ENCODE data around the gene ANKRD31. TPM values are rescaled to one million over a fixed set of nuclear protein-coding genes. Genes with fewer than 3 reads are reported as not detected.

Gene ANKRD31
- total RNA-seq, 1 experiment from 2014 or later: 0.07 TPM

DNA sequence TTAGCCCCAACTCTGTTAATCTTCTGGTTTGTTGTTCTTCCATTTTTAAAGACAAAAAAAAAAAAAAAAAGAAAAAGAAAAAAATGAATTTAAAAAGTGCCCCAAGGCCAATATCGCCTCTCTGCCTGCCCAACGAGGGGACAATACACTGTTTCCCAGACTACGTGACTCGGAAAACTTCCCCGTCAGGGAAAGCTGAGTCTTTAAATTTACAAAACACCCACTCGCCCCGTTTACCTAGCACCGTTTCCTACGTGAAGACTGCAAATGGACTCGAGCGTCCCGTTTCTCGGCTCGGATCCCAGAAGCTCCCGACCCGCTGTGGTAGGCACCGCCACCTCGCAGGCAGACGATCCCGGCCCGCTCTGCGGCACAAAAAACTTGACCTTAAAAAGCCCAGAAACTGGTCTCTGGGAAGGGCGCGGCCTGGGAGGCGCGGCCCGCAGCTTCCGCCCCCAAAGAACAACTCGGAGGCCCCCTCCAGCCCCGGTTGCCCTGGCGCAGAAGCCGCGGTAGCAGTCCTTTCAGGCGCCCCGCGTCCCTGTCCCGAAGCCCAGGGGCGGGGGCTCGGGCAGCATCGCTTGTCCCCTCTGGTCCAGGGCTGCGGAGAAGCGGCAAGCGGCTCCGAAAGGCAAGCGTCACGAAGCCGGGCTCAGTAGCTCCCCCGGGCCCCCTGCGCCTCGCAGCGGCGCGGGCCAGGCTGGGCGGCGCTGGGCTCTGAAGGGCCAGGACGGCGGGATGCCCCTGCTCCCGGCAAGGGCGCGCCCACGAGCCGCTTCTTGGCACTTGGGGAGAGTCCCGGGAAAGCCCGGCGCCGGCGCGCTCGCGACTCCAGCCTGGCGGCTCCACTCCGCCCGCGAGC, 184.3 kb downstream of the ANKRD31 start, which contains the start of gene GCNT4:
GCNT4 (minus strand) TSS at position 367 of the 862 bp plus-strand sequence. CDS start 22,521 bp downstream, outside the sequence.
- in situ Hi-C loops (cut with HindIII; ENCODE audit: low pct_unique_long_range_greater_than_20kb, low sequenced_read_pairs): no loop called here
- DNase-seq (ENCODE audit: low read depth): peak; percentile 61

GRCh38 chr5:75051217-75051751, 185.4 kb downstream of the ANKRD31 start:
- DNase-seq (ENCODE audit: low read depth): peak; percentile 20
- in situ Hi-C loops (cut with HindIII; ENCODE audit: low pct_unique_long_range_greater_than_20kb, low sequenced_read_pairs): no loop called here

DNA sequence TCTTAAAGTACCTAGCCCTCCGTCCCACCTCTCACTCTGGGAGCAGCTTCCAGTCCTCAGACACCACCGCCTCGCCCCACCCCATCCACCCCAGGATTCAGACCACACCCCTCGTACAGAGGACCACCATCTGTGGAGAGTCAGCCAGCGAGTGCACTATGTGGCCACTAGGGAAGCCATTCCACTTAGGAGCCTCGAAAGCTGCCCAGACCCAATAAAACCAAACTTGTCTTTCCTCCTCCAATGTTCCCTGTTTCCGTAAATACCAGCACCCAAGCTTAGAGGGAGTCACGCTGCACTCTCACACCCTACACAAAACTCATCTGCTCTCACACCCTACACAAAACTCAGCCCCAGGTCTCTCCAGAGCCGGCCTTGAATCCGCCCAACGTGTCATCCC, 186.3 kb downstream of the ANKRD31 start:
- in situ Hi-C loops (cut with HindIII; ENCODE audit: low pct_unique_long_range_greater_than_20kb, low sequenced_read_pairs): no loop called here
- peak; percentile 28 for DNase-seq (ENCODE audit: low read depth)

DNA sequence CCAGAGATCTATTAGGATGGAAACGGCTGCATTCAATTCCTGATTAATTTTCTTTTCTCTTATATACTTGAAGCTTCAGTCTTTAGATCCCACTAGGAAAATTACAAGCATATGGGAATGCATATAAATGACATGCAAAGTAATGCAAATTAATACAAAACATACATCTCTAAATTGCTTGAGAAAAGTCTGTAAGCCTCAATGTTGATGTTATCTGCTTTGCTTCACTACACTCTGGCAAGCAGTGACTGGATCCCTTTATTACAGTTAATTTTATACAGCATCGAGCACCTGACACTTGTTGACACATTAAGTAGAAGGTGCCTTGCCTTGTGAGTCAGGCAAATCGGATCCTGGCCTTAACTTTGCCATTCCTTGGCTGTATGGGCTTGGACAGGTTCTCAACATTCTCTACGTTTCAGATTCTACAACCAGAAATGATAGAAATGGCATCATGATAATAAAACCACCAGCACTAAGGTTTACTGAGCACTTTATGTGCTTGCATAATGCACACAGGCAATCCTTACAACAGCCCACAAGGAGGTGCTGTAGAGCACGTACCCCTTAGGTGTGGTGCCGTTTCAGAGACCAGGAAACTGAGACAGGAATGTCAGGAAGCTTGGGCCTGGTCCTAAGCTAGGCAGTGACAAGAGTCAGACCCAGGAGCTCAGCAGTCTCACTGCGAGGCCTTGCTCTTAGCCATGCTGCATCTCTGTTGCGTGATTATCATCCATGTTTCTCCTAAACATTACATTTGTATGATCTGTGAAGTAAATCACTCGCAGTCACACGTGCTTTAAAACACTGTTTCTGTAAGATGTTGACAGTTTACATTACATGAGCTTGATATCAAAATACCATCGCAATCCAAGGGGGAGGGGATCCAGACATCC, 187.0 kb downstream of the ANKRD31 start:
- in situ Hi-C loops (cut with HindIII; ENCODE audit: low pct_unique_long_range_greater_than_20kb, low sequenced_read_pairs): no loop called here
- DNase-seq (ENCODE audit: low read depth): peak; percentile 59

- DNase-seq (ENCODE audit: low read depth): no peak
- in situ Hi-C loops (cut with HindIII; ENCODE audit: low pct_unique_long_range_greater_than_20kb, low sequenced_read_pairs): no loop called here
These were observed 188.2 kb downstream of the ANKRD31 start for GRCh38 chr5:75048457-75048953.

- DNase-seq (ENCODE audit: low read depth): no peak
- in situ Hi-C loops (cut with HindIII; ENCODE audit: low pct_unique_long_range_greater_than_20kb, low sequenced_read_pairs): no loop called here
These were observed 189.3 kb downstream of the ANKRD31 start for GRCh38 chr5:75047356-75047755.

DNA sequence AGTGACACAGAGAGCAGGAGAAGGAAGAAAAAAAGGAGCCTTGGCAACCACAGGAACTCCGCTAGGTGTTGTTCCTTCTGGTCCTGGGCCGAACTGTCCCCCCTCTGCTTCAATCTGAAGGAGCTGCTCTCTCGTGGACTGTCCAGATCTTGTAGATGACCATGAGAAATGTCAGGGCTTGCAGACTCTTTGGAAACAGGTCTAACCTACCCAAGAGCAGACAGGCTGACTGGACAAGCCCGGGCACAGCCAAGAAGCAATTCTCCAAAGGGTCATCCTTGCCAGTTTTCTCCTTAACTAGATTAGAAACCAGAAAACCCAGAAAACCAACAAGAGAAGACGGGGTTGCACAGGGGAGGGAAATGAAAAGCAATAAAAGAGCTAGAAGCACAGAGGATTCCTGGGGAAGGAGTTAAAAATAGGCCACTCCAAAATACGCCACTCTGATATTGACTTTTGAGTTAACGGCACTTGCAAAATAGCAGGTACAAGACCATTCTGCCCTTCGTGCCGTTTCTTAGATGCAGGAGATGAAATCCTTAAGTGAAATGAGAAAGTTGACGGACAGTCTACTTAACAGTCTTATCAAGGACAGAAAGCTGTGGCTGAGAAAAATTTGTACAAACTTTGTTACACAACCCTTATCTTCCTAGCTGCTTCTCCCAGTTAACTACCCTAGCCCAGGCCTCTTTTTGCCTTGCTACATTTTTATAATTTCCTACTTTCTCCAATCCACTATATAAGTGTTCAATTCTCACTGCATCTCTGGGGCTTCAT, 190.1 kb downstream of the ANKRD31 start:
- in situ Hi-C loops (cut with HindIII; ENCODE audit: low pct_unique_long_range_greater_than_20kb, low sequenced_read_pairs): no loop called here

DNA sequence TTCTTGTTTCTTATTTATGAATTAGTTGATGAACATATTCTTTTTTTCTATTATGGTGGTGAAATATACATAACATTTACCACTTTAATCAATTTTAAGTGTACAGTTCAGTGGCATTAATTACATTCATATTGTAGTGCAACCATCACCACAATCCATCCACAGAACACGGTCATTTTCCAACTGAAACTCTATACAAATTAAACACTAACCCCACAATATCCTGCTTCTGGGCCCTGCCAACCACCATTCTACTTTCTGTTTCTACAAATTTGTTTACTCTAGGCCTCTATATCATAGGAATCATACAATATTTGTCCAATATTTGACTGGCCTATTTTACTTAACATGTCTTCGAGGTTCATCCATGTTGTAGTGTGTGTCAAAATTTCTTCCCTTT, 191.6 kb downstream of the ANKRD31 start:
- no peak for DNase-seq (ENCODE audit: low read depth)
- in situ Hi-C loops (cut with HindIII; ENCODE audit: low pct_unique_long_range_greater_than_20kb, low sequenced_read_pairs): no loop called here

More for the DNA sequence above, 190.1 kb downstream of the ANKRD31 start:
- no peak for DNase-seq (ENCODE audit: low read depth)

- in situ Hi-C loops (cut with HindIII; ENCODE audit: low pct_unique_long_range_greater_than_20kb, low sequenced_read_pairs): no loop called here
- peak; percentile 53 for DNase-seq (ENCODE audit: low read depth)
These were observed 192.3 kb downstream of the ANKRD31 start for GRCh38 chr5:75044406-75044805.

DNA sequence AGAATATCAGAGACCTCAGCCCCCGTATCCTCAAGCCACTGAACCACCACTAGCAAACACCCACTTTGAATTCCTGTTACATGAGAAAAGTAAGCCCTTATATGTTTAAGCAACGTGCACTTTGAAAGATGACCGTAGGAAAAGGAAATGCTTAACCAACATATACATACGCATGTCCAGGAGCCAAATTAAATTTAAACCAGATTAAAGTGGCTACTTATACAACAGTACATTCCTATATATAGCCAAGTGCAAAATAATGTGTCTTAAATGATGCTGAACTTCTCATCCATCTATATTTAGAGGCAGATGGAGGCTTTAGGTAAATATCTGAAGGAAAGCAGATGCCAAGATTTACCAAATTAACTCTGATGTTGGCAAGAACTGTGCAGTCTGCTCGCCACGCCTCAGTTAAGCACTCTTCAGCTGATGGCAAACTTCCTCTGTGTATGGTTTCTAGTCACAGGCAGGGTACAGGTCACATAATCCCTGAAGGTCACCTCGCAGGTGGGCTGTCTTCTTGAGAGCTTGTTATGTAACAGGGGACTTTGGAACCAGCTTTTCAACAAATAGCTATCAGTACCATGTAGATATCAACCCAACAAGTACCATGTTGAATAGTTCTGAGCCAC, 192.9 kb downstream of the ANKRD31 start:
- no peak for DNase-seq (ENCODE audit: low read depth)
- in situ Hi-C loops (cut with HindIII; ENCODE audit: low pct_unique_long_range_greater_than_20kb, low sequenced_read_pairs): no loop called here

DNA sequence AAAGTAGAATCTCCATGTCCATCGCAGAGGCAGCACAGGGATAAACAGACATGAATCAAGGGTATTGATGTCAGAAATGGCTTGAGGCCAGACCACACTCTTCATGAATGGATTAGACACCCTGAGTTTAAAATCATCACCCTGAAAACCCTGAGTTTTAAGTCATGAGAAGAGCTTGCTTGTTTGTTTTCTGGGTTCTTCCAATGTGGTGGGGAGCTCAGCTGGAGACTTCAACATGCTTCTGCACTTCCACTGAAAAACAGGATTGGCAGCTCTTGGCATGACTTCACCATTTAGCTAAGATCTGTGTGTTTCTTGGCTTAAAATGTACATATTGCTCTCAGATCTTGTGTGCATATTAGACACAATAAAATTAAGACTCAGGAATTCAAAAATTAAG, 194.2 kb downstream of the ANKRD31 start:
- in situ Hi-C loops (cut with HindIII; ENCODE audit: low pct_unique_long_range_greater_than_20kb, low sequenced_read_pairs): no loop called here
- DNase-seq (ENCODE audit: low read depth): no peak

- in situ Hi-C loops (cut with HindIII; ENCODE audit: low pct_unique_long_range_greater_than_20kb, low sequenced_read_pairs): no loop called here
These were observed 195.7 kb downstream of the ANKRD31 start for GRCh38 chr5:75040973-75041372.

DNA sequence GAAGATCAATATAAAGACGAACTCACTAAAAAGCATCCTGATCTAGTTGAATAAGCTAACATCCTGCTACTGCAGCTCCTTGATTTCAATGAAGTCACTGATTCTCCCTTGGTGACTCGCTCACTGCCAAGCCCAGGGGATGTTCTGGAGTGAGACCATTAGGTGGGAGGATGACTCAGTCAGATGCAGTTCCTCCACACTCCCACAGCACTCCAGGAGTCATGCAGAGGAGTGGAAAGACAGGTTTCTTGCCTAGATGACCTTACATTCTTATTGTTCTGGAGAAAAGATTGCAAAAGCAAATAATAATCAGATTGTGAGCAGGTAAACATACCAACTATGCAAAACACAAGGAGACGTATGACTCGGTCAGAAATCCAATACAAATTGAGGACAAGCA, 199.6 kb downstream of the ANKRD31 start:
- peak; percentile 65 for DNase-seq (ENCODE audit: low read depth)

More at GRCh38 chr5:75040973-75041372, 195.7 kb downstream of the ANKRD31 start:
- no peak for DNase-seq (ENCODE audit: low read depth)

GRCh38 chr5:75034137-75034739, 202.4 kb downstream of the ANKRD31 start:
- DNase-seq (ENCODE audit: low read depth): no peak
- in situ Hi-C loops (cut with HindIII; ENCODE audit: low pct_unique_long_range_greater_than_20kb, low sequenced_read_pairs): no loop called here

More for the DNA sequence above, 199.6 kb downstream of the ANKRD31 start:
- in situ Hi-C loops (cut with HindIII; ENCODE audit: low pct_unique_long_range_greater_than_20kb, low sequenced_read_pairs): no loop called here

DNA sequence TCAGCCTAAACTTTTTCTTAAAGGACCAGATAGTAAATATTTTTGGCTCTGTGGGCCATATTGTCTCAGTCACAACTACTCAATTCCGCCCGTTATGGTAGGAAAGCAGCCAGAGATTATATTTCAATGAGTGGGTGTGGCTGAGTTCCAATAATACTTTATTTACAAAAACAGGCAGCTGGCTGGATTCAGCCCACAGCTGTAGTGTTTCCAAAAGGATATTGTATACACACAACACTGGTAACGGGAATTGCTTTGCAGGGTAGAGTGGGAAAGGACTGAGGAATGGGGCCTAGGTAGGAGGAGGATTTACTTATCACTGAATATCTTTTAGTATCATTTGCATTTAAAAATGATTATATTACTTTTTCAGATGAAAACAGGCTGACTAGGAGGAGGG, 205.3 kb downstream of the ANKRD31 start:
- in situ Hi-C loops (cut with HindIII; ENCODE audit: low pct_unique_long_range_greater_than_20kb, low sequenced_read_pairs): no loop called here

DNA sequence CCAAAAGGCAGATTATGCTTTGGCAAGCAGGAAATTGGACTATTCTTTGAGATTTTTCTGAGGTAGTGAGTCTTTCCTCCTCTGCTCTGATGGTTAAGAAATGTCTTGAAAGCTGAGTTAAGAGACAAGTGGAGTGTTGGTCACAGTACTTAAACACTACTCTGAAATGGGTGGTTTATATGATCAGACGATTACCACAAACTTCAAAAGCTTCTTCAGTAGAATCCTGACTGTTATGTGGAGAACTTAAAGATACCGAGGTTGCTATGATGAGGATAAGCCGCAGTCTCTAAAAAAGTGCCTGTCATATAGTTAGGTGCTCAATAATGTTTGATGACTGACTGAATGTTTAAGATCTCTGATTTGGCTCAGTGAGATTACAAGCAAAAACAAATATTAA, 208.6 kb downstream of the ANKRD31 start:
- in situ Hi-C loops (cut with HindIII; ENCODE audit: low pct_unique_long_range_greater_than_20kb, low sequenced_read_pairs): no loop called here
- no peak for DNase-seq (ENCODE audit: low read depth)

More for the DNA sequence above, 205.3 kb downstream of the ANKRD31 start:
- no peak for DNase-seq (ENCODE audit: low read depth)
